Daoy (cell line): ENCODE measurements around the gene FGF11. TPM values are rescaled to one million over a fixed set of nuclear protein-coding genes. Genes with fewer than 3 reads are reported as not detected.

Source experiments
- DNase-seq: peaks from one replicate; pipeline ENCODE4 v3.0.0-alpha.2; 2015; ENCODE audit warnings: low read depth
- total RNA-seq: library from RNA; depleted of rRNA; stranded (reverse); fragments of >200 nt; shearing (Covaris generic); gene quantifications from 2 replicates; pipeline ENCODE4 v1.2.3, GENCODE V29; 2014; rRNA removed

Gene FGF11
- total RNA-seq, result 1.5 and 3.0 TPM in 2 replicates

GRCh38 chr17:7439462-7440112, at the start of gene FGF11:
TSS of gene FGF11 (plus strand) at chr17:7439512. CDS start at chr17:7439621, 109 bp downstream.
- no peak for DNase-seq

- no peak for DNase-seq
Observed at GRCh38 chr17:7389924-7390910, 49.1 kb upstream of the FGF11 start.

GRCh38 chr17:7391307-7391706, 48.0 kb upstream of the FGF11 start:
- DNase-seq, result no peak

GRCh38 chr17:7392696-7393612, 46.4 kb upstream of the FGF11 start:
- DNase-seq, result no peak

- peak; percentile 38 for DNase-seq
Observed at GRCh38 chr17:7393613-7394451, 45.5 kb upstream of the FGF11 start.

GRCh38 chr17:7394452-7395191, 44.7 kb upstream of the FGF11 start, which contains the start of gene PLSCR3:
TSS of gene PLSCR3 (minus strand) at chr17:7394525. CDS start at chr17:7394110, 415 bp downstream.
- peak; percentile 95 for DNase-seq

GRCh38 chr17:7396147-7396546, 43.2 kb upstream of the FGF11 start:
- DNase-seq, result no peak

GRCh38 chr17:7398612-7399011, 40.7 kb upstream of the FGF11 start:
- no peak for DNase-seq

- no peak for DNase-seq
Observed at GRCh38 chr17:7403043-7403726, 36.1 kb upstream of the FGF11 start.

- no peak for DNase-seq
Observed at GRCh38 chr17:7403727-7403976, 35.7 kb upstream of the FGF11 start.

- peak; percentile 100 for DNase-seq
Observed at GRCh38 chr17:7403977-7404736, 35.2 kb upstream of the FGF11 start, which contains the start of gene TMEM256. TSS of gene TMEM256 (minus strand) at chr17:7404097. CDS start at chr17:7404084, 13 bp downstream.

- DNase-seq, result peak; percentile 40
Observed at GRCh38 chr17:7404737-7405349, 34.5 kb upstream of the FGF11 start.

- peak; percentile 22 for DNase-seq
Observed at GRCh38 chr17:7405350-7406234, 33.7 kb upstream of the FGF11 start.

GRCh38 chr17:7406235-7406825, 33.0 kb upstream of the FGF11 start:
- no peak for DNase-seq

GRCh38 chr17:7407082-7407481, 32.2 kb upstream of the FGF11 start:
- no peak for DNase-seq

- DNase-seq, result no peak
Observed at GRCh38 chr17:7407485-7408251, 31.6 kb upstream of the FGF11 start, which contains the start of gene NLGN2. TSS of gene NLGN2 (plus strand) at chr17:7407845. CDS start at chr17:7408256, 411 bp downstream.
